Kidney tubule cell (primary cell): ENCODE data around the gene CASTOR2.
"Not testable (repeated sequence)": the region's sequence is repeated elsewhere in the genome, so short reads cannot be mapped to it uniquely, and the experiment has no call there.

Experiments
- DNase-seq: peaks from one replicate; pipeline ENCODE4 v3.0.0-alpha.2; 2018; ENCODE audit warnings: low spot score

CASTOR2 gene

GRCh38 chr7:74964511-74965119 lies at the start of gene CASTOR2:
Gene CASTOR2 (plus strand): TSS chr7:74964705. CDS start chr7:74964986, 281 bp downstream.
- DNase-seq, result not testable (repeated sequence)

GRCh38 chr7:74922321-74922890 lies 42.1 kb upstream of the CASTOR2 start:
- not testable (repeated sequence) for DNase-seq

GRCh38 chr7:74923644-74924043 lies 40.9 kb upstream of the CASTOR2 start:
- DNase-seq, result not testable (repeated sequence)

GRCh38 chr7:74926968-74927367 lies 37.5 kb upstream of the CASTOR2 start:
- DNase-seq, result not testable (repeated sequence)

- not testable (repeated sequence) for DNase-seq
Observed at GRCh38 chr7:74931563-74932328, 32.8 kb upstream of the CASTOR2 start.

- not testable (repeated sequence) for DNase-seq
Observed at GRCh38 chr7:74939429-74939828, 25.1 kb upstream of the CASTOR2 start.

DNA sequence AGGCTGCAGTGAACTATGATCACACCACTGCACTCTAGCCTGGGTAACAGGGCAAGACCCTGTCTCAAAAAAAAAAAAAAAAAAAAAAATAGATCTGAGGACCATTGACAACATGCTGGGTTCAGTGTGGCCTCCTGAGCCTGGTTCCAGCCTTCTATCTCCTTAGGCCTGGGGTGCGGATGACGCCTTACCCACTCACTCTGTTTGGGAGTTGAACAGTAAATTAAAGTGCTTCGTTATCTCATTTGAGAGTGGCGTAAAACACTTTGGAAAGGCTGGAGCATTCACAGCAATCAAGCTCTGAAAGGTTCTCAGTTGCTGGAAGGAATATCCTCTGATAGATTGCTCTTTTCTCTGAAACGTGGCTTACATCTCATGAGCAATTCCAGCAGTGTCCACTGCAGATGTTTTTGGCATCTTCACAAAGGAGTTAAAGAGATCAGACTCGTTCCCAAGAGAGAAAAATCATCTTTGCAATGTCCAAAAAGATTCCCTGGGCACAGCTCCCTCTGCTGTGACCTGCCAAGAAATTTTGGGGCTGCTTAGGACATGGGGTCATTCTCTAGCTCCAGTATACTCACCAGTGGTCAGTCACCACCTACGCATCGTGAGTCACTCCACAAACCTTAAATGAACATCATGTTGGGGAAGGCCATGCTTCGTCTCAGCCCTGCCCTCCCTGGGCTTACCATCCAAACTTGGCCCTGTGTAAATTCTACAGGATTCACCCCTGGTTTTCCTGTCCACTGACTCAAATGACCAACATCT lies 23.0 kb upstream of the CASTOR2 start:
- not testable (repeated sequence) for DNase-seq

DNA sequence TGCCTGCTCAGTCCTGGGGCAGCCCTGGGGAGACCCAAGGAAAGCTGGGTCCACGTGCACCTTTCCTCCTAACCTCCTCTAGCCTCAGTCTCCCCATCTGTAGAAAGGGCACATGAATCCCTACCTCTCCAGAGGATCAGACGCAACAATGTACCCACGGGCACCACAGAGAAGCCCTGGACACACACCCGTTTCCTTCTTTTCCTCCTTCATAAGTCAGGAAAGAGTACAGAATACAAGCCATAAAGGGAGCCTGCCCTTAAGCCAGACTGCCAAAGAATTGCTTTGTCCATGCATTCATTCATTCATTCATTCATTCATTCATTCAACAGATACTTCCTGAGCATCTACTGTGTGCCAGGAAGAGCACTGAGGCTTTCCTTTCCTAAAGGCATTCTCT lies 20.6 kb upstream of the CASTOR2 start:
- not testable (repeated sequence) for DNase-seq

- DNase-seq, result not testable (repeated sequence)
Observed at GRCh38 chr7:74947741-74948140, 16.8 kb upstream of the CASTOR2 start.

GRCh38 chr7:74953774-74954173 lies 10.7 kb upstream of the CASTOR2 start:
- DNase-seq, result not testable (repeated sequence)

GRCh38 chr7:74958328-74958727 lies 6.2 kb upstream of the CASTOR2 start:
- not testable (repeated sequence) for DNase-seq

DNA sequence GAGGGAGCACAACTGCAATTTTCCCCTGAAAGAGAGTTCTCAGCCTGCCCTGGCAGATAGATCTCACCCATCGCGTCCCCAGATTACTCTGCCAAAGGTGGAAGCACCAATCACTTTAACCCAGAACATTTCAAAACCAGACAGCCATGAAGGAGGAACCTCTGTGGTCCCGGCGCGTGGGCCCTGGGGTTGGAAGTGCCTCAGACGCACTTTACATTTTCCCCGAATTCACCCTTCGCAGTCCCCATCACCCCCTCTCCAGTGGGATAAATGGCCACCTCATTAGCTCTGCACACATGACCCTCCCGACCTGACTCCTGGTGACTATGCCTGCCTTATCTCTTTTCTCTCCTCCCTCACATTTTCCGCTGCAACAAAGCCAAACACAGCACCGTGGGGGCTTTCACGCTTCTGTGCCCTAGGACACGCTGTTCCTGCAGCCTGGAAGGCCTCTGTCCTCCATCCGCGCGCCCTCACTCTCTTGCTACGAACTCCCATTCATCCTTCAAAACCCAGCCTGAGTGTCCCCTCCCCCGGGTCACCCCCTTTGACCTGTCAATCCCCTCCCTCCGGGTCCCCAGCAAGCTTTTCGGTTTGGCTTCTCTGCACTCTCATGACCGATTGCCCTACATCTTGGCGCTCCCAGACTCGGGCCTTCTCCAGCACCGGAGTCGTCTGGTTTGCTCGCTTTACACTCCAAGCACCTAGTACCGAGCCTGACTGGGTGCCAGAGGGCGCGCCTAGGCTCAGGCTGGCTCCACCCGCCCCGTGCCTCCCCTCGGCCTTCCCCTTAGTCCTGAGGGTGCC lies 598 bp upstream of the CASTOR2 start:
- DNase-seq, result not testable (repeated sequence)

DNA sequence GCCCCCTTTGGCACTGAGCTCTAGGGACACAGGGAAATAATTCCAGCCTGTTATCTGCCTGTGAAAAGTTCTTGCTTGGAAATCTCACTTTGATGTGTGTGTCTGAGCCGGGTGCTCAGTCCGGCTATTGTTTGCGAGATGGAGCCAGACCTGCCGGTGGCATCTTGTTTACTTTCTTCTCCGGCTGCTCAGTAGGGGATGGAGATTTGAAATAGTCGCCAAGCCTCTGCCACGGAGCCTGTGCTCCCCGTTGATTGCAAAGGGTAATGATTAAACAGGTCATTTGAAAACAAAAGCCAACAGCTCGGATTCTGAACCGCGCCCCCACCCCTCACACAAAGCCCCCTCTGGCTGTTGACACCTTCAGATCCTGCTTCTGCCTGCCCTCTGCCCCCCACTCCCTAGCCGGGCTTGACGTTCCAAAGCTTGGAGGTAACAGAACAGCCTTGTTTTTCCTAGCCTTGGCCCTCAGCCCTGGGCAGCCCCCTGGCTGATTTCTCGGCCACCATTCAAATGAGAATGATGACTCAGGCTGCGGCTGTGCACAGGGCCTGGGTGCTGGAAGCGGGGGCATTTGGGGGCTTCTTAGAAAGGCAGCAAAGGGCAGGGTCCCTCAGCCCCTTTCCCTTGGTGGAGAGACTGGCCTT lies 1.8 kb downstream of the CASTOR2 start:
- DNase-seq, result not testable (repeated sequence)

GRCh38 chr7:74966909-74967308 lies 2.4 kb downstream of the CASTOR2 start:
- not testable (repeated sequence) for DNase-seq

GRCh38 chr7:74971431-74971830 lies 6.9 kb downstream of the CASTOR2 start:
- DNase-seq, result not testable (repeated sequence)

DNA sequence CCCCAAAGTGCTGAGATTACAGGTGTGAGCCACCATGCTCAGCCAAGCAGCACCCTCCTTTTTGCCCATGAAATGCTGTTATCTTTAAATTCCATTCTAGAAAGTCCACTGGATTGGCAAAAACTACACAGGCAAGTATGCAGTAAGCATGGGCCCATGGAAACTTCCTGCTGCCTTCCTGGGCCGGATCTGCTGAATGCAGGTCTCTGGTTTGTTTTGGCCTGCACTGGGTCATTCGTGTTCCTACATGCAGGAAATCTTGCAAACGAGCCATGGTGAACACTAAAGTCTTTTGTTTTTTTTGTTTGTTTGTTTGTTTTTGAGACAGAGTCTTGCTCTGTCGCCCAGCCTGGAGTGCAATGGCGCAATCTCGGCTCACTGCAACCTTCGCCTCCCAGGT lies 7.9 kb downstream of the CASTOR2 start:
- not testable (repeated sequence) for DNase-seq

GRCh38 chr7:74975959-74976358 lies 11.5 kb downstream of the CASTOR2 start:
- DNase-seq, result not testable (repeated sequence)

- DNase-seq, result not testable (repeated sequence)
Observed at GRCh38 chr7:74977523-74977922, 13.0 kb downstream of the CASTOR2 start.

DNA sequence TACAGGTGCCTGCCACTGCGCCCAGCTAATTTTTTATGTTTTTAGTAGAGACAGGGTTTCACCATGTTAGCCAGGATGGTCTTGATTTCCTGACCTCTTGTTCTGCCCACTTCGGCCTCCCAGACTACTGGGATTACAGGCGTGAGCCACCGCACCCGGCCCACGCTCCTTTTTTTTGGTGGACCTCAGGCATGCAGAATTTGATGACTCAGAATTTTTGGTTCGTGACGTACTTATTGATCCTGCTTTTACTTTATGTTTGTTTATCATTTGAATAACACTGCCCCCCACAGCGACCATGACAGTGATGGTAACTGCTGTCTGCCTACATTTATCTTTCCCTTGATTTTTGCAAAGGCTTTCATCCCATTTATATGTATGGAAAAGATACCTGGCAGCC lies 23.9 kb downstream of the CASTOR2 start:
- not testable (repeated sequence) for DNase-seq

DNA sequence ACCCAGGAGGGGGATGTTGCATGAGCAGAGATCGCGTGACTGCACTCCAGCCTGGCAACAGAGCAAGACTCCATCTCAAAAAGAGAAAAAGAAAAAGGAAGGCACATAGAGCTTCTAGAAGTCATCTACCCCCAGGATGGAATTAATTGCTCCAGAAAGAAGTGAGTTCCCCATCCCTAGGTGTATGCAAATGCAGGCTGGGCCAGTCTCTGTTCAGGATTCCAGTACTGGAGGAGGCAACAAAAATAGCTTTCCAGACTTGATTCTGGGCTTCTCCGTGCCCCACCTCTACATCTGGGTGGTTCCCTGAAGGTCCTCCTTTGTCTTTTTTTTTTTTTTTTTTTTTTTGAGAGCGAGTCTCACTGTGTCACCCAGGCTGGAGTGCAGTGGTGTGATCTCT lies 28.6 kb downstream of the CASTOR2 start:
- no peak for DNase-seq
